SK-N-SH treated with all-trans-retinoic acid at 6 μM for 48 hours (cell line): ENCODE data around the gene PCNT.

Experiments used
- OSR1 ChIP-seq: fragments of 250-450 bp; sonication (Bioruptor Pico); IDR thresholded peaks from 2 replicates; pipeline ENCODE4 v1.8.0; 2022; ENCODE audit warnings: moderate library complexity, mild to moderate bottlenecking, inconsistent platforms
- RARB ChIP-seq: fragments of 250-450 bp; sonication (Bioruptor Pico); IDR thresholded peaks from 2 replicates; pipeline ENCODE4 v1.8.0; 2021; ENCODE audit warnings: mild to moderate bottlenecking, moderate library complexity
- ZNF70 ChIP-seq: fragments of 450-650 bp; formaldehyde crosslinking; IDR thresholded peaks from 2 replicates; pipeline ENCODE4 v1.5.0; 2020; ENCODE audit warnings: mild to moderate bottlenecking, moderate library complexity
- TF ChIP-seq, protein P1 (sequence below): fragments of 250-450 bp; sonication (Bioruptor Pico); IDR thresholded peaks from 2 replicates; pipeline ENCODE4 v1.8.0; 2020; ENCODE audit warnings: mild to moderate bottlenecking, moderate library complexity, borderline replicate concordance
- TF ChIP-seq, protein P2 (sequence below): fragments of 250-450 bp; sonication (Bioruptor Pico); IDR thresholded peaks from 2 replicates; pipeline ENCODE4 v1.5.1; 2020; ENCODE audit warnings: low read depth, mild to moderate bottlenecking, moderate library complexity
- TF ChIP-seq, protein P3 (sequence below): fragments of 250-450 bp; sonication (Bioruptor Pico); IDR thresholded peaks from 2 replicates; pipeline ENCODE4 v1.5.1; 2021; ENCODE audit warnings: mild to moderate bottlenecking, moderate library complexity
- TF ChIP-seq, protein P4 (sequence below): fragments of 250-450 bp; sonication (Bioruptor Pico); IDR thresholded peaks from 2 replicates; pipeline ENCODE4 v1.5.0; 2020; ENCODE audit warnings: mild to moderate bottlenecking, moderate library complexity

DNA sequence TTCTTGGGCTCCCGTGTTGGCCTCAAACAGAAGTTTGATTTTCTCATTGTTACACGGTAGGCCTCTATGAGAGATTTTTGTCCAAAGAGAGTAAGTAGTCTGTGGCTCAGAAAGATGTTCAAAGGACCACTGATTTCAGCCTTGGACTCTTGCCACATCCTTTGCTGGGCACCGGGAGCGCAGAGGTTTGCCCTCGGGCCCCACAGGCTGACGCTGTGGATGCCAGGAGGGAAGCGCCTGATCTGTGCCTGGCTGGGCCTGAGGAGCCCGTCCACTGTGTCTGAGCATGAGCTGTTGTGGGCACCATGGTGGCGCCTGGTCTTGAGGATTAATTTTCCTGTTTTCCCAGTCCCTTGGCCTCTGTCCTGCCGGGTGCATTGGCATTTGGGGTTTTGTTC lies 52.3 kb downstream of the PCNT start:
- TF ChIP-seq OSR1 (CRISPR knock-in tag): no peak
- TF ChIP-seq, protein P1, sequence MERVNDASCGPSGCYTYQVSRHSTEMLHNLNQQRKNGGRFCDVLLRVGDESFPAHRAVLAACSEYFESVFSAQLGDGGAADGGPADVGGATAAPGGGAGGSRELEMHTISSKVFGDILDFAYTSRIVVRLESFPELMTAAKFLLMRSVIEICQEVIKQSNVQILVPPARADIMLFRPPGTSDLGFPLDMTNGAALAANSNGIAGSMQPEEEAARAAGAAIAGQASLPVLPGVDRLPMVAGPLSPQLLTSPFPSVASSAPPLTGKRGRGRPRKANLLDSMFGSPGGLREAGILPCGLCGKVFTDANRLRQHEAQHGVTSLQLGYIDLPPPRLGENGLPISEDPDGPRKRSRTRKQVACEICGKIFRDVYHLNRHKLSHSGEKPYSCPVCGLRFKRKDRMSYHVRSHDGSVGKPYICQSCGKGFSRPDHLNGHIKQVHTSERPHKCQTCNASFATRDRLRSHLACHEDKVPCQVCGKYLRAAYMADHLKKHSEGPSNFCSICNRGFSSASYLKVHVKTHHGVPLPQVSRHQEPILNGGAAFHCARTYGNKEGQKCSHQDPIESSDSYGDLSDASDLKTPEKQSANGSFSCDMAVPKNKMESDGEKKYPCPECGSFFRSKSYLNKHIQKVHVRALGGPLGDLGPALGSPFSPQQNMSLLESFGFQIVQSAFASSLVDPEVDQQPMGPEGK (CRISPR knock-in tag): no peak
- TF ChIP-seq, protein P2, sequence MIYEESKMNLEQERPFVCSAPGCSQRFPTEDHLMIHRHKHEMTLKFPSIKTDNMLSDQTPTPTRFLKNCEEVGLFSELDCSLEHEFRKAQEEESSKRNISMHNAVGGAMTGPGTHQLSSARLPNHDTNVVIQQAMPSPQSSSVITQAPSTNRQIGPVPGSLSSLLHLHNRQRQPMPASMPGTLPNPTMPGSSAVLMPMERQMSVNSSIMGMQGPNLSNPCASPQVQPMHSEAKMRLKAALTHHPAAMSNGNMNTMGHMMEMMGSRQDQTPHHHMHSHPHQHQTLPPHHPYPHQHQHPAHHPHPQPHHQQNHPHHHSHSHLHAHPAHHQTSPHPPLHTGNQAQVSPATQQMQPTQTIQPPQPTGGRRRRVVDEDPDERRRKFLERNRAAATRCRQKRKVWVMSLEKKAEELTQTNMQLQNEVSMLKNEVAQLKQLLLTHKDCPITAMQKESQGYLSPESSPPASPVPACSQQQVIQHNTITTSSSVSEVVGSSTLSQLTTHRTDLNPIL (CRISPR knock-in tag): no peak
- TF ChIP-seq, protein P3, sequence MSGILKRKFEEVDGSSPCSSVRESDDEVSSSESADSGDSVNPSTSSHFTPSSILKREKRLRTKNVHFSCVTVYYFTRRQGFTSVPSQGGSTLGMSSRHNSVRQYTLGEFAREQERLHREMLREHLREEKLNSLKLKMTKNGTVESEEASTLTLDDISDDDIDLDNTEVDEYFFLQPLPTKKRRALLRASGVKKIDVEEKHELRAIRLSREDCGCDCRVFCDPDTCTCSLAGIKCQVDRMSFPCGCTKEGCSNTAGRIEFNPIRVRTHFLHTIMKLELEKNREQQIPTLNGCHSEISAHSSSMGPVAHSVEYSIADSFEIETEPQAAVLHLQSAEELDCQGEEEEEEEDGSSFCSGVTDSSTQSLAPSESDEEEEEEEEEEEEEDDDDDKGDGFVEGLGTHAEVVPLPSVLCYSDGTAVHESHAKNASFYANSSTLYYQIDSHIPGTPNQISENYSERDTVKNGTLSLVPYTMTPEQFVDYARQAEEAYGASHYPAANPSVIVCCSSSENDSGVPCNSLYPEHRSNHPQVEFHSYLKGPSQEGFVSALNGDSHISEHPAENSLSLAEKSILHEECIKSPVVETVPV: no peak
- TF ChIP-seq, protein P4, sequence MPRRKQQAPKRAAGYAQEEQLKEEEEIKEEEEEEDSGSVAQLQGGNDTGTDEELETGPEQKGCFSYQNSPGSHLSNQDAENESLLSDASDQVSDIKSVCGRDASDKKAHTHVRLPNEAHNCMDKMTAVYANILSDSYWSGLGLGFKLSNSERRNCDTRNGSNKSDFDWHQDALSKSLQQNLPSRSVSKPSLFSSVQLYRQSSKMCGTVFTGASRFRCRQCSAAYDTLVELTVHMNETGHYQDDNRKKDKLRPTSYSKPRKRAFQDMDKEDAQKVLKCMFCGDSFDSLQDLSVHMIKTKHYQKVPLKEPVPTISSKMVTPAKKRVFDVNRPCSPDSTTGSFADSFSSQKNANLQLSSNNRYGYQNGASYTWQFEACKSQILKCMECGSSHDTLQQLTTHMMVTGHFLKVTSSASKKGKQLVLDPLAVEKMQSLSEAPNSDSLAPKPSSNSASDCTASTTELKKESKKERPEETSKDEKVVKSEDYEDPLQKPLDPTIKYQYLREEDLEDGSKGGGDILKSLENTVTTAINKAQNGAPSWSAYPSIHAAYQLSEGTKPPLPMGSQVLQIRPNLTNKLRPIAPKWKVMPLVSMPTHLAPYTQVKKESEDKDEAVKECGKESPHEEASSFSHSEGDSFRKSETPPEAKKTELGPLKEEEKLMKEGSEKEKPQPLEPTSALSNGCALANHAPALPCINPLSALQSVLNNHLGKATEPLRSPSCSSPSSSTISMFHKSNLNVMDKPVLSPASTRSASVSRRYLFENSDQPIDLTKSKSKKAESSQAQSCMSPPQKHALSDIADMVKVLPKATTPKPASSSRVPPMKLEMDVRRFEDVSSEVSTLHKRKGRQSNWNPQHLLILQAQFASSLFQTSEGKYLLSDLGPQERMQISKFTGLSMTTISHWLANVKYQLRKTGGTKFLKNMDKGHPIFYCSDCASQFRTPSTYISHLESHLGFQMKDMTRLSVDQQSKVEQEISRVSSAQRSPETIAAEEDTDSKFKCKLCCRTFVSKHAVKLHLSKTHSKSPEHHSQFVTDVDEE (CRISPR knock-in tag): no peak
- TF ChIP-seq RARB (CRISPR knock-in tag): no peak
- TF ChIP-seq ZNF70 (CRISPR knock-in tag): no peak
